PC-9 (cell line): Measurements from ENCODE around the gene CTNNA3. TPM values are rescaled to one million over a fixed set of nuclear protein-coding genes. Genes with fewer than 3 reads are reported as not detected.

Source experiments
- BruUV-seq: library from RNA; stranded (reverse); fragments of 400-500 nt; replicated peaks from 2 replicates; lab custom pipeline; 2021; lab: Mats Ljungman, UMichigan
- CTCF ChIA-PET: fragments of 300-600 bp; sonication (Branson Sonifier 250); formaldehyde crosslinking; loops from one replicate; lab custom pipeline; 2022; ENCODE audit warnings: antibody characterized with exemption; lab: Charles Lee
- POLR2A ChIA-PET: fragments of 300-600 bp; sonication (Branson Sonifier 250); formaldehyde crosslinking; loops from one replicate; lab custom pipeline; 2022; ENCODE audit warnings: antibody characterized with exemption; ENCODE audit not compliant: unreplicated experiment; lab: Charles Lee
- DNase-seq, 2 experiments: peaks; one replicate each; pipeline versions ENCODE4 v3.0.0 to v3.0.0-alpha.2; 2015 to 2022; ENCODE audit warnings: mixed read lengths in 1 of 2
- H2AFZ ChIP-seq: fragments of 200-600 bp; sonication (generic); 2 replicates; pipeline ENCODE4 v1.8.1; 2017; ENCODE audit warnings: antibody characterized with exemption
- H3F3A ChIP-seq: fragments of 200-600 bp; sonication (generic); 2 replicates; pipeline ENCODE4 v1.8.1; 2017; ENCODE audit warnings: antibody characterized with exemption, mild to moderate bottlenecking, low read depth; ENCODE audit not compliant: insufficient read depth
- H3K27ac ChIP-seq: fragments of 200-600 bp; sonication (generic); 2 replicates; pipeline ENCODE4 v1.6.1; 2016; ENCODE audit warnings: mixed run types
- H3K27me3 ChIP-seq: fragments of 200-600 bp; sonication (generic); 2 replicates; pipeline ENCODE4 v1.6.1; 2016; ENCODE audit warnings: low read depth, mixed run types; ENCODE audit not compliant: insufficient read depth
- H3K36me3 ChIP-seq: fragments of 200-600 bp; sonication (generic); 2 replicates; pipeline ENCODE4 v1.6.1; 2016; ENCODE audit warnings: low read depth, mixed run types
- H3K4me1 ChIP-seq: fragments of 200-600 bp; sonication (generic); replicated peaks from 2 replicates; pipeline ENCODE4 v1.6.1; 2016; ENCODE audit warnings: mixed run types; ENCODE audit not compliant: insufficient read depth
- H3K4me2 ChIP-seq: fragments of 200-600 bp; sonication (generic); 2 replicates; pipeline ENCODE4 v1.6.1; 2017; ENCODE audit warnings: mixed run types
- H3K4me3 ChIP-seq: fragments of 200-600 bp; sonication (generic); 2 replicates; pipeline ENCODE4 v1.6.1; 2016; ENCODE audit warnings: mixed run types
- H3K79me2 ChIP-seq: fragments of 200-600 bp; sonication (generic); 2 replicates; pipeline ENCODE4 v1.6.1; 2017; ENCODE audit warnings: low read depth, mixed run types
- H3K9me2 ChIP-seq: fragments of 200-600 bp; sonication (generic); 2 replicates; pipeline ENCODE4 v1.8.1; 2017; ENCODE audit warnings: mild to moderate bottlenecking; ENCODE audit not compliant: insufficient read depth
- H3K9me3 ChIP-seq: fragments of 200-600 bp; sonication (generic); 2 replicates; pipeline ENCODE4 v1.8.1; 2016; ENCODE audit warnings: low read depth; ENCODE audit not compliant: insufficient read depth
- H4K20me1 ChIP-seq: fragments of 200-600 bp; sonication (generic); 2 replicates; pipeline ENCODE4 v1.8.1; 2017; ENCODE audit not compliant: insufficient read depth
- CTCF ChIP-seq: fragments of 200-600 bp; sonication (generic); conservative IDR thresholded peaks from 2 replicates; pipeline ENCODE4 v1.6.1; 2017; ENCODE audit warnings: mixed run types, antibody characterized with exemption, mild to moderate bottlenecking, moderate library complexity
- EZH2 ChIP-seq: fragments of 200-600 bp; sonication (generic); IDR thresholded peaks from 2 replicates; pipeline ENCODE4 v1.8.0; 2017; ENCODE audit warnings: antibody characterized with exemption, low read depth
- intact Hi-C: fragments of 100-400 bp; cut with micrococcal nuclease; formaldehyde crosslinking; loops from one replicate; pipeline ENCODE4 v1.10.0; 2022; ENCODE audit not compliant: unreplicated experiment
- total RNA-seq: library from RNA; stranded (reverse); gene quantifications from 2 replicates; pipeline ENCODE4 v1.2.3, GENCODE V29; 2021

Gene CTNNA3
- total RNA-seq, 1 experiment from 2014 or later = not detected

GRCh38 chr10:67648613-67649229, 47.3 kb downstream of the CTNNA3 start:
- no peak overlapping the region for H3K4me2 ChIP-seq
- H3K4me1 ChIP-seq = no peaks in the 10 kb centered on the region
- no peaks in the 10 kb centered on the region for H3K9me2 ChIP-seq
- intact Hi-C loops = no loop called here
- DNase-seq = no peak
- H3K9me3 ChIP-seq = no peaks in the 10 kb centered on the region
- no peaks in the 10 kb centered on the region; the same call in 1 of the 2 replicates for H3K27me3 ChIP-seq
- POLR2A ChIA-PET = no interaction called here
- CTCF ChIA-PET = no interaction called here
- H3F3A ChIP-seq = no peaks in the 10 kb centered on the region
- no TSS peak for BruUV-seq
- H3K4me3 ChIP-seq = no peak overlapping the region
- H3K36me3 ChIP-seq = no peaks in the 10 kb centered on the region
- H2AFZ ChIP-seq = no peak overlapping the region
- no peaks in the 10 kb centered on the region for H3K79me2 ChIP-seq
- no peak overlapping the region for H3K27ac ChIP-seq
- no peaks in the 10 kb centered on the region for H4K20me1 ChIP-seq
- TF ChIP-seq EZH2 (no peak), CTCF (no peak)

GRCh38 chr10:67630904-67631303, 65.1 kb downstream of the CTNNA3 start:
- intact Hi-C loops = no loop called here

GRCh38 chr10:67629461-67629971, 66.5 kb downstream of the CTNNA3 start:
- Histone ChIP-seq H3K9me3 (no peaks in the 10 kb centered on the region), H2AFZ (no peak overlapping the region), H3K27me3 (no peaks in the 10 kb centered on the region), H3K4me2 (no peak overlapping the region), H3K27ac (no peak overlapping the region), H3K79me2 (no peaks in the 10 kb centered on the region), H3K9me2 (no peaks in the 10 kb centered on the region), H4K20me1 (no peaks in the 10 kb centered on the region), H3K4me1 (no peaks in the 10 kb centered on the region), H3K36me3 (no peaks in the 10 kb centered on the region), H3K4me3 (no peak overlapping the region), H3F3A (no peaks in the 10 kb centered on the region)
- BruUV-seq = no TSS peak
- TF ChIP-seq CTCF = no peak
- POLR2A ChIA-PET = no interaction called here
- DNase-seq = no peak
- CTCF ChIA-PET = no interaction called here
- intact Hi-C loops = no loop called here

More at GRCh38 chr10:67630904-67631303, 65.1 kb downstream of the CTNNA3 start:
- Histone ChIP-seq H3K36me3 (no peaks in the 10 kb centered on the region), H3K27me3 (0 out of 2 replicates have a peak, but pooled peaks cover 4% of the 10 kb centered on the region), H4K20me1 (no peaks in the 10 kb centered on the region), H3K4me1 (no peaks in the 10 kb centered on the region), H3K9me3 (no peaks in the 10 kb centered on the region; the same call in 1 of the 2 replicates), H3K79me2 (no peaks in the 10 kb centered on the region), H3K9me2 (no peaks in the 10 kb centered on the region), H3K27ac (no peak overlapping the region), H3K4me3 (no peak overlapping the region), H3K4me2 (no peak overlapping the region), H2AFZ (no peak overlapping the region), H3F3A (no peaks in the 10 kb centered on the region)
- POLR2A ChIA-PET = no interaction called here
- no peak for TF ChIP-seq CTCF
- CTCF ChIA-PET = no interaction called here
- no peak for DNase-seq
- no TSS peak for BruUV-seq
